Measurements from ENCODE around the gene ENPP6.

Gene ENPP6

DNA sequence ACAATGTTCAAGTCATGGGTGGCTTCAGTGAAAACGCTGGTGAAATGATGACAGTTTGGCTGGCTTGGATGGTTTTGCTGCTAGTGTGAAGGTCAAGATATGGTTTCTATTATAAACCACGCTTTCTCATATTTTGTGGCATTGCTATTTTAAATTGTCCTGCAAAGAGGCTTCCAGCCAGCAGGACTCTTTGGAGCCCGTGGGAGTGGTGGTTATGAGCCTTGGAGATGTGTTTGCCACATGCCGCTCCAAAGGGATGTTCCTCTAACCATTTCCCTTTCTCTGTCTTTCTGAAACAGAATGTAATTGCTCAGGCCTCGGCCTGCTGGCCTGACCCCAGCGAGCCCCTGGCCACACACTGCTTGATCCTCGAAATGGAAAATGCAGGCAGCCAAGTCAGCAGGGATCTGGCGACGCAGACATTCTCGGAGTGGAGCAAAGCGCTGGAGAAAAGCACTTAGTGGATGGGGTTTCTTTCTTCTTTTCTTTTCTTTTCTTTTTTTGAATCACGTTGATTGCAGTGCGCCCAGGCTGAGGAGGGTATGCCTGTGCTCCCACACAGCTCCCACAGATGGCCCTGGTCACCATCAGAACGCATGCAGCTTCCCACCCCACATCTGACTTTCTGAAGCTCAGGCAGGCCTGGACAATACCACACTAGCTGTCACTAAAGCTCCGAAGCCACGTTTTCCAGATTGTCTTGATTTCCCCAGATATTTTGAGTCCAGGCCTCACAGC lies 114.0 kb downstream of the ENPP6 start (continued):
- TF ChIP-seq ZNF341 (tag by site-specific recombination; IDR thresholded peaks at IDR 0.05; ENCODE audit: low read depth) (no peak), KLF10 (tag by site-specific recombination; IDR thresholded peaks at IDR 0.05) (no peak), KLF9 (tag by site-specific recombination; IDR thresholded peaks at IDR 0.05; ENCODE audit: low read depth) (no peak), SETDB1 (IDR thresholded peaks at IDR 0.05; ENCODE audit: insufficient read length, low read length) (no peak)
- TF ChIP-seq, protein P1, sequence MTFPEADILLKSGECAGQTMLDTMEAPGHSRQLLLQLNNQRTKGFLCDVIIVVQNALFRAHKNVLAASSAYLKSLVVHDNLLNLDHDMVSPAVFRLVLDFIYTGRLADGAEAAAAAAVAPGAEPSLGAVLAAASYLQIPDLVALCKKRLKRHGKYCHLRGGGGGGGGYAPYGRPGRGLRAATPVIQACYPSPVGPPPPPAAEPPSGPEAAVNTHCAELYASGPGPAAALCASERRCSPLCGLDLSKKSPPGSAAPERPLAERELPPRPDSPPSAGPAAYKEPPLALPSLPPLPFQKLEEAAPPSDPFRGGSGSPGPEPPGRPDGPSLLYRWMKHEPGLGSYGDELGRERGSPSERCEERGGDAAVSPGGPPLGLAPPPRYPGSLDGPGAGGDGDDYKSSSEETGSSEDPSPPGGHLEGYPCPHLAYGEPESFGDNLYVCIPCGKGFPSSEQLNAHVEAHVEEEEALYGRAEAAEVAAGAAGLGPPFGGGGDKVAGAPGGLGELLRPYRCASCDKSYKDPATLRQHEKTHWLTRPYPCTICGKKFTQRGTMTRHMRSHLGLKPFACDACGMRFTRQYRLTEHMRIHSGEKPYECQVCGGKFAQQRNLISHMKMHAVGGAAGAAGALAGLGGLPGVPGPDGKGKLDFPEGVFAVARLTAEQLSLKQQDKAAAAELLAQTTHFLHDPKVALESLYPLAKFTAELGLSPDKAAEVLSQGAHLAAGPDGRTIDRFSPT (tag by site-specific recombination; IDR thresholded peaks at IDR 0.05): no peak

DNA sequence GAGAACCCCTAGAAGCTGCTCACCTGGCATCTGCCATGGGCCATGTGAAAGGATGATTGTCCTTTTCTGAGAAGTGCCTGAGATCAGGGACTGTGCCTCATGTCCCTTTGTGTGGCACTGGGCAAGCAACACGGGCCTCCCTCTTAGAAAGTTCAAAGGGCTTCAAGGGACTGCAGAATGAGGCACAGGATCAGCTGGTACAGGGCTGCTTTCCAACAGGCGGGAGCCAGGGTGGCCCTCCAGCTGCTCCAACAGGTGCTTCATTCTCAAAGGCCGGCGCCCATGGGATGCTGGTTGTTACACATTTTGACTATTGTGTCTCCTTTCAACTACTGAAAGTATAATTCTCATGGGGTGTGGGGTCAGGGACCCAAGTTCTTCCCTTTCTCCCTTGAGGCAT lies 114.7 kb downstream of the ENPP6 start:
- CTCF ChIA-PET: no interaction called here
- H3K36me3 ChIP-seq (ENCODE audit: control insufficient read depth in 2 of 2, insufficient read depth in 1 of 2, low read length in 2 of 2): no peaks in the 10 kb centered on the region
- no peak overlapping the region for H3K4me3 ChIP-seq (ENCODE audit: low read depth, low read length)
- no peak overlapping the region for H3K27ac ChIP-seq (ENCODE audit: extremely low read depth, low read depth, low read length)
- no peaks in the 10 kb centered on the region for H3K9me3 ChIP-seq (ENCODE audit: control insufficient read depth, insufficient read depth, low read depth, low read length)
- no peaks in the 10 kb centered on the region for H3K4me1 ChIP-seq (ENCODE audit: control insufficient read depth, insufficient read depth, low read length)
- POLR2A ChIA-PET: no interaction called here
- TF ChIP-seq ZNF274 (IDR thresholded peaks at IDR 0.05; ENCODE audit: low read length) (no peak), ZNF274 (tag by site-specific recombination; IDR thresholded peaks at IDR 0.05; ENCODE audit: borderline replicate concordance) (no peak), ZNF544 (tag by site-specific recombination; IDR thresholded peaks at IDR 0.05) (no peak), ZSCAN30 (tag by site-specific recombination; IDR thresholded peaks at IDR 0.05) (no peak), PRDM1 (tag by site-specific recombination; IDR thresholded peaks at IDR 0.05) (no peak), HOXA7 (CRISPR knock-in tag; IDR thresholded peaks at IDR 0.05; ENCODE audit: borderline replicate concordance) (no peak), ZXDB (tag by site-specific recombination; IDR thresholded peaks at IDR 0.05) (no peak), ZNF777 (tag by site-specific recombination; IDR thresholded peaks at IDR 0.05; ENCODE audit: borderline replicate concordance) (no peak), ZFHX2 (tag by site-specific recombination; conservative IDR thresholded peaks at IDR 0.05) (no peak), ZNF112 (tag by site-specific recombination; IDR thresholded peaks at IDR 0.05) (no peak), RBAK (tag by site-specific recombination; IDR thresholded peaks at IDR 0.05) (no peak), ZNF626 (tag by site-specific recombination; IDR thresholded peaks at IDR 0.05) (no peak), YY1 (tag by site-specific recombination; IDR thresholded peaks at IDR 0.05) (no peak), ZFP3 (tag by site-specific recombination; IDR thresholded peaks at IDR 0.05; ENCODE audit: low read depth) (no peak), SCRT1 (tag by site-specific recombination; IDR thresholded peaks at IDR 0.05; ENCODE audit: borderline replicate concordance) (no peak), ZNF169 (tag by site-specific recombination; IDR thresholded peaks at IDR 0.05) (no peak), ZNF266 (tag by site-specific recombination; IDR thresholded peaks at IDR 0.05; ENCODE audit: low read depth) (no peak)
- TF ChIP-seq, protein P2, sequence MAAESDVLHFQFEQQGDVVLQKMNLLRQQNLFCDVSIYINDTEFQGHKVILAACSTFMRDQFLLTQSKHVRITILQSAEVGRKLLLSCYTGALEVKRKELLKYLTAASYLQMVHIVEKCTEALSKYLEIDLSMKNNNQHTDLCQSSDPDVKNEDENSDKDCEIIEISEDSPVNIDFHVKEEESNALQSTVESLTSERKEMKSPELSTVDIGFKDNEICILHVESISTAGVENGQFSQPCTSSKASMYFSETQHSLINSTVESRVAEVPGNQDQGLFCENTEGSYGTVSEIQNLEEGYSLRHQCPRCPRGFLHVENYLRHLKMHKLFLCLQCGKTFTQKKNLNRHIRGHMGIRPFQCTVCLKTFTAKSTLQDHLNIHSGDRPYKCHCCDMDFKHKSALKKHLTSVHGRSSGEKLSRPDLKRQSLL (tag by site-specific recombination; IDR thresholded peaks at IDR 0.05): no peak
- TF ChIP-seq, protein P3, sequence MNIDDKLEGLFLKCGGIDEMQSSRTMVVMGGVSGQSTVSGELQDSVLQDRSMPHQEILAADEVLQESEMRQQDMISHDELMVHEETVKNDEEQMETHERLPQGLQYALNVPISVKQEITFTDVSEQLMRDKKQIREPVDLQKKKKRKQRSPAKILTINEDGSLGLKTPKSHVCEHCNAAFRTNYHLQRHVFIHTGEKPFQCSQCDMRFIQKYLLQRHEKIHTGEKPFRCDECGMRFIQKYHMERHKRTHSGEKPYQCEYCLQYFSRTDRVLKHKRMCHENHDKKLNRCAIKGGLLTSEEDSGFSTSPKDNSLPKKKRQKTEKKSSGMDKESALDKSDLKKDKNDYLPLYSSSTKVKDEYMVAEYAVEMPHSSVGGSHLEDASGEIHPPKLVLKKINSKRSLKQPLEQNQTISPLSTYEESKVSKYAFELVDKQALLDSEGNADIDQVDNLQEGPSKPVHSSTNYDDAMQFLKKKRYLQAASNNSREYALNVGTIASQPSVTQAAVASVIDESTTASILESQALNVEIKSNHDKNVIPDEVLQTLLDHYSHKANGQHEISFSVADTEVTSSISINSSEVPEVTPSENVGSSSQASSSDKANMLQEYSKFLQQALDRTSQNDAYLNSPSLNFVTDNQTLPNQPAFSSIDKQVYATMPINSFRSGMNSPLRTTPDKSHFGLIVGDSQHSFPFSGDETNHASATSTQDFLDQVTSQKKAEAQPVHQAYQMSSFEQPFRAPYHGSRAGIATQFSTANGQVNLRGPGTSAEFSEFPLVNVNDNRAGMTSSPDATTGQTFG (tag by site-specific recombination; IDR thresholded peaks at IDR 0.05; ENCODE audit: borderline replicate concordance): no peak
- TF ChIP-seq, protein P4, sequence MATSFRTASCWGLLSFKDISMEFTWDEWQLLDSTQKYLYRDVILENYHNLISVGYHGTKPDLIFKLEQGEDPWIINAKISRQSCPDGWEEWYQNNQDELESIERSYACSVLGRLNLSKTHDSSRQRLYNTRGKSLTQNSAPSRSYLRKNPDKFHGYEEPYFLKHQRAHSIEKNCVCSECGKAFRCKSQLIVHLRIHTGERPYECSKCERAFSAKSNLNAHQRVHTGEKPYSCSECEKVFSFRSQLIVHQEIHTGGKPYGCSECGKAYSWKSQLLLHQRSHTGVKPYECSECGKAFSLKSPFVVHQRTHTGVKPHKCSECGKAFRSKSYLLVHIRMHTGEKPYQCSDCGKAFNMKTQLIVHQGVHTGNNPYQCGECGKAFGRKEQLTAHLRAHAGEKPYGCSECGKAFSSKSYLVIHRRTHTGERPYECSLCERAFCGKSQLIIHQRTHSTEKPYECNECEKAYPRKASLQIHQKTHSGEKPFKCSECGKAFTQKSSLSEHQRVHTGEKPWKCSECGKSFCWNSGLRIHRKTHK (tag by site-specific recombination; IDR thresholded peaks at IDR 0.05): no peak

All from HEK293 (cell line).